ENCODE data around the gene CHRD. TPM values are rescaled to one million over a fixed set of nuclear protein-coding genes. Genes with fewer than 3 reads are reported as not detected.
A peak's percentile ranks its signal among the peaks of the same experiment; 100 is the strongest.

CHRD gene
- polyA plus RNA-seq, 4 donors, result 12.4 to 17.2 (median 14.5) TPM

GRCh38 chr3:184360070-184360928 lies 19.6 kb upstream of the CHRD start:
- no peak for DNase-seq (ENCODE audit: low read depth in 4 of 4, low spot score in 3 of 4)

- DNase-seq (ENCODE audit: low read depth in 4 of 4, low spot score in 3 of 4), result no peak
Observed at GRCh38 chr3:184360929-184361531, 18.8 kb upstream of the CHRD start.

GRCh38 chr3:184361532-184361931 lies 18.3 kb upstream of the CHRD start, which contains the start of the genes CLCN2 and POLR2H:
CLCN2 (minus strand) TSS chr3:184361605; CDS start chr3:184361479, 126 bp downstream.
POLR2H (plus strand) TSS chr3:184361710; CDS start chr3:184363493, 1,783 bp downstream.
- peak in 3 of 4 donors; percentile 62 to 72 (median 71) for DNase-seq (ENCODE audit: low read depth in 4 of 4, low spot score in 3 of 4)

- peak in 1 of 4 donors; percentile 52 for DNase-seq (ENCODE audit: low read depth in 4 of 4, low spot score in 3 of 4)
Observed at GRCh38 chr3:184361932-184362667, 17.8 kb upstream of the CHRD start.

GRCh38 chr3:184362668-184363546 lies 16.9 kb upstream of the CHRD start:
- DNase-seq (ENCODE audit: low read depth in 4 of 4, low spot score in 3 of 4), result peak; percentile 91 to 97 (median 94)

GRCh38 chr3:184366619-184367289 lies 13.1 kb upstream of the CHRD start:
- no peak for DNase-seq (ENCODE audit: low read depth in 4 of 4, low spot score in 3 of 4)

GRCh38 chr3:184368116-184368515 lies 11.7 kb upstream of the CHRD start:
- DNase-seq (ENCODE audit: low read depth in 4 of 4, low spot score in 3 of 4), result no peak

- DNase-seq (ENCODE audit: low read depth in 4 of 4, low spot score in 3 of 4), result no peak
Observed at GRCh38 chr3:184368586-184369183, 11.2 kb upstream of the CHRD start.

- DNase-seq (ENCODE audit: low read depth in 4 of 4, low spot score in 3 of 4), result peak in 3 of 4 donors; percentile 61 to 66 (median 62)
Observed at GRCh38 chr3:184371570-184372018, 8.3 kb upstream of the CHRD start.

- DNase-seq (ENCODE audit: low read depth in 4 of 4, low spot score in 3 of 4), result no peak
Observed at GRCh38 chr3:184372296-184372821, 7.5 kb upstream of the CHRD start.

GRCh38 chr3:184372911-184373310 lies 6.9 kb upstream of the CHRD start:
- DNase-seq (ENCODE audit: low read depth in 4 of 4, low spot score in 3 of 4), result no peak

GRCh38 chr3:184373422-184373821 lies 6.4 kb upstream of the CHRD start:
- no peak for DNase-seq (ENCODE audit: low read depth in 4 of 4, low spot score in 3 of 4)

GRCh38 chr3:184375747-184376461 lies 4.0 kb upstream of the CHRD start:
- DNase-seq (ENCODE audit: low read depth in 4 of 4, low spot score in 3 of 4), result no peak

- no peak for DNase-seq (ENCODE audit: low read depth in 4 of 4, low spot score in 3 of 4)
Observed at GRCh38 chr3:184377374-184377773, 2.5 kb upstream of the CHRD start.

GRCh38 chr3:184377882-184378445 lies 1.9 kb upstream of the CHRD start, which contains the start of gene THPO:
THPO (minus strand) TSS chr3:184378207; CDS start chr3:184376259, 1,948 bp downstream.
- no peak for DNase-seq (ENCODE audit: low read depth in 4 of 4, low spot score in 3 of 4)

- no peak for DNase-seq (ENCODE audit: low read depth in 4 of 4, low spot score in 3 of 4)
Observed at GRCh38 chr3:184378651-184379357, 1.1 kb upstream of the CHRD start.

GRCh38 chr3:184380185-184380626 lies 352 bp downstream of the CHRD start:
- no peak for DNase-seq (ENCODE audit: low read depth in 4 of 4, low spot score in 3 of 4)
